Dermis microvascular lymphatic vessel endothelial cell (primary cell): Measurements from ENCODE around the gene CLEC18A. TPM values are rescaled to one million over a fixed set of nuclear protein-coding genes. Genes with fewer than 3 reads are reported as not detected.

Source experiments
- total RNA-seq: library from RNA; depleted of rRNA; stranded (reverse); fragments of >200 nt; gene quantifications from 2 replicates; pipeline ENCODE4 v1.2.1, GENCODE V29; 2014

The CLEC18A gene
- total RNA-seq, 1 donor from 2014 or later: 0.13 TPM

Other genes starting within 250 kb of the CLEC18A start
- 63.0 and 122 TPM in 2 replicates for gene NQO1, start 224.8 kb upstream of the CLEC18A start, total RNA-seq
- 16.9 and 20.7 TPM in 2 replicates for gene NOB1, start 196.4 kb upstream of the CLEC18A start, total RNA-seq
- gene WWP2, start 189.0 kb upstream of the CLEC18A start, total RNA-seq: 16.9 and 20.1 TPM in 2 replicates
- gene PDPR, start 163.0 kb downstream of the CLEC18A start, total RNA-seq: 17.2 and 38.2 TPM in 2 replicates
- under 0.01 and 0.13 TPM in 2 replicates for gene CLEC18C, start 222.5 kb downstream of the CLEC18A start, total RNA-seq